Left hindlimb (tissue), 1 donor: Measurements from ENCODE around the gene POLR3B.
"Not testable (repeated sequence)": the region's sequence is repeated elsewhere in the genome, so short reads cannot be mapped to it uniquely, and the experiment has no call there.

Source experiments
- DNase-seq: peaks from one replicate; pipeline ENCODE4 v3.0.0-alpha.2; 2018

The POLR3B gene

GRCh38 chr12:106343214-106343528, 14.4 kb upstream of the POLR3B start:
- DNase-seq: no peak

- no peak for DNase-seq
Observed at GRCh38 chr12:106344131-106344530, 13.4 kb upstream of the POLR3B start.

- DNase-seq: no peak
Observed at GRCh38 chr12:106345746-106346145, 11.8 kb upstream of the POLR3B start.

- no peak for DNase-seq
Observed at GRCh38 chr12:106348411-106348810, 9.1 kb upstream of the POLR3B start.

GRCh38 chr12:106353175-106353574, 4.4 kb upstream of the POLR3B start:
- DNase-seq: no peak

GRCh38 chr12:106358396-106359241, 1.1 kb downstream of the POLR3B start:
- no peak for DNase-seq

GRCh38 chr12:106359646-106360399, 2.3 kb downstream of the POLR3B start:
- no peak for DNase-seq

GRCh38 chr12:106360400-106360994, 2.9 kb downstream of the POLR3B start:
- no peak for DNase-seq

GRCh38 chr12:106362971-106363370, 5.4 kb downstream of the POLR3B start:
- no peak for DNase-seq

- no peak for DNase-seq
Observed at GRCh38 chr12:106364261-106364660, 6.7 kb downstream of the POLR3B start.

GRCh38 chr12:106369624-106370346, 12.2 kb downstream of the POLR3B start:
- no peak for DNase-seq

GRCh38 chr12:106378788-106379187, 21.2 kb downstream of the POLR3B start:
- no peak for DNase-seq

GRCh38 chr12:106380954-106381353, 23.4 kb downstream of the POLR3B start:
- DNase-seq: no peak

GRCh38 chr12:106381866-106382265, 24.3 kb downstream of the POLR3B start:
- not testable (repeated sequence) for DNase-seq

GRCh38 chr12:106386813-106387535, 29.4 kb downstream of the POLR3B start:
- no peak for DNase-seq

- no peak for DNase-seq
Observed at GRCh38 chr12:106387848-106388377, 30.4 kb downstream of the POLR3B start.

GRCh38 chr12:106389151-106389550, 31.6 kb downstream of the POLR3B start:
- DNase-seq: no peak

GRCh38 chr12:106392759-106393158, 35.2 kb downstream of the POLR3B start:
- no peak for DNase-seq

GRCh38 chr12:106409878-106410277, 52.3 kb downstream of the POLR3B start:
- no peak for DNase-seq

- no peak for DNase-seq
Observed at GRCh38 chr12:106412563-106412962, 55.0 kb downstream of the POLR3B start.

- DNase-seq: no peak
Observed at GRCh38 chr12:106415134-106415533, 57.6 kb downstream of the POLR3B start.

- DNase-seq: no peak
Observed at GRCh38 chr12:106416273-106416672, 58.7 kb downstream of the POLR3B start.
